Thoracic aorta (tissue), 2 donors: ENCODE data around the gene SIRPD. TPM values are rescaled to one million over a fixed set of nuclear protein-coding genes. Genes with fewer than 3 reads are reported as not detected.
"Not testable (repeated sequence)": the region's sequence is repeated elsewhere in the genome, so short reads cannot be mapped to it uniquely, and the experiment has no call there.

ENCODE experiments used
- ATAC-seq: fragments of 150-250 bp; one replicate; pipeline ENCODE4 v1.8.0; 2017; ENCODE audit warnings: low read depth; ENCODE audit not compliant: insufficient number of reproducible peaks, low FRiP score
- DNase-seq: peaks from one replicate; pipeline ENCODE4 v3.0.0-alpha.2; 2020; ENCODE audit warnings: low spot score
- H3K27ac ChIP-seq, 2 donors: fragments of 200-600 bp; sonication (generic); 1 replicate in 1 of 2; 2 replicates in 1 of 2; pipeline ENCODE4 v1.5.1; 2016; ENCODE audit warnings: mild to moderate bottlenecking in 2 of 2, moderate library complexity in 2 of 2
- H3K27me3 ChIP-seq: fragments of 200-600 bp; sonication (generic); replicated peaks from 2 replicates; pipeline ENCODE4 v1.6.0; 2016; ENCODE audit warnings: mild to moderate bottlenecking; ENCODE audit not compliant: insufficient read depth
- H3K36me3 ChIP-seq: fragments of 200-600 bp; sonication (generic); one replicate; pipeline ENCODE4 v1.5.1; 2016
- H3K4me1 ChIP-seq, 2 donors: fragments of 200-600 bp; sonication (generic); 1 replicate in 1 of 2; 2 replicates in 1 of 2; pipeline versions ENCODE4 v1.5.1 to v1.6.0; 2016; ENCODE audit warnings: low read depth in 2 of 2, mild to moderate bottlenecking in 1 of 2; ENCODE audit not compliant: control insufficient read depth in 1 of 2
- H3K4me3 ChIP-seq: fragments of 200-600 bp; sonication (generic); 2 replicates; pipeline ENCODE4 v1.5.1; 2016; ENCODE audit warnings: mild to moderate bottlenecking
- H3K9me3 ChIP-seq: fragments of 200-600 bp; sonication (generic); 2 replicates; pipeline ENCODE4 v1.5.1; 2016
- total RNA-seq, 2 donors: library from RNA; depleted of rRNA; stranded (reverse); fragments of >200 nt; gene quantifications; one replicate each; pipeline versions ENCODE4 v1.1.0 to v1.2.3, GENCODE V29; 2016
- TF ChIP-seq, protein P1 (sequence below): fragments of 200-600 bp; sonication (generic); IDR thresholded peaks from one replicate; pipeline ENCODE4 v1.5.1; 2019; ENCODE audit warnings: antibody characterized with exemption

SIRPD gene
- total RNA-seq, 2 donors from 2014 or later: not detected

- Histone ChIP-seq H3K36me3 (no peaks in the 10 kb centered on the region), H3K27ac (no peak overlapping the region), H3K4me3 (no peak overlapping the region), H3K9me3 (no peaks in the 10 kb centered on the region), H3K27me3 (no peaks in the 10 kb centered on the region), H3K4me1 (no peaks in the 10 kb centered on the region)
- no peak for ATAC-seq
- TF ChIP-seq, protein P1, sequence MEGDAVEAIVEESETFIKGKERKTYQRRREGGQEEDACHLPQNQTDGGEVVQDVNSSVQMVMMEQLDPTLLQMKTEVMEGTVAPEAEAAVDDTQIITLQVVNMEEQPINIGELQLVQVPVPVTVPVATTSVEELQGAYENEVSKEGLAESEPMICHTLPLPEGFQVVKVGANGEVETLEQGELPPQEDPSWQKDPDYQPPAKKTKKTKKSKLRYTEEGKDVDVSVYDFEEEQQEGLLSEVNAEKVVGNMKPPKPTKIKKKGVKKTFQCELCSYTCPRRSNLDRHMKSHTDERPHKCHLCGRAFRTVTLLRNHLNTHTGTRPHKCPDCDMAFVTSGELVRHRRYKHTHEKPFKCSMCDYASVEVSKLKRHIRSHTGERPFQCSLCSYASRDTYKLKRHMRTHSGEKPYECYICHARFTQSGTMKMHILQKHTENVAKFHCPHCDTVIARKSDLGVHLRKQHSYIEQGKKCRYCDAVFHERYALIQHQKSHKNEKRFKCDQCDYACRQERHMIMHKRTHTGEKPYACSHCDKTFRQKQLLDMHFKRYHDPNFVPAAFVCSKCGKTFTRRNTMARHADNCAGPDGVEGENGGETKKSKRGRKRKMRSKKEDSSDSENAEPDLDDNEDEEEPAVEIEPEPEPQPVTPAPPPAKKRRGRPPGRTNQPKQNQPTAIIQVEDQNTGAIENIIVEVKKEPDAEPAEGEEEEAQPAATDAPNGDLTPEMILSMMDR: no peak
- no peak for DNase-seq
Observed at GRCh38 chr20:1499528-1500420, 57.7 kb downstream of the SIRPD start.

DNA sequence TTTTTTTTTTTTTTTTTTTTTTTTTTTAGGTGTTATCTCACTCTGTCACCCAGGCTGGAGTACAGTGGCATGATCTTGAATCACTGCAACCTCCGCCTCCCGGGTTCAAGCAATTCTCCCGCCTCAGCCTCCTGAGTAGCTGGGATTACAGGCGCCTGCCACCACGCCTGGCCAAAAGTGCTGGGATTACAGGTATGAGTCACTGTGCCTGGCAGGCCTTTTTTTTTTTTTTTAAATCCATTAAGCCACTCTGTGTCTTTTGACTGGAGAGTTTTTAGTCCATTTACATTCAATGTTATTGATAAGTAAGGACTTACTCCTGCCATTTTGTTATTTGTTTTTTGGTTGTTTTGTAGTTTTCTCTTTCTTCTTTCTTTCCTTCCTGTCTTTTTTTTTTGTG lies 60.1 kb downstream of the SIRPD start:
- DNase-seq, H3K27ac ChIP-seq, H3K27me3 ChIP-seq, H3K9me3 ChIP-seq, H3K36me3 ChIP-seq, H3K4me1 ChIP-seq, ATAC-seq, H3K4me3 ChIP-seq: not testable (repeated sequence)

GRCh38 chr20:1496930-1497329 lies 60.6 kb downstream of the SIRPD start:
- Histone ChIP-seq H3K9me3 (no peaks in the 10 kb centered on the region), H3K4me1 (no peaks in the 10 kb centered on the region), H3K27ac (no peak overlapping the region), H3K36me3 (no peaks in the 10 kb centered on the region), H3K4me3 (no peak overlapping the region), H3K27me3 (no peaks in the 10 kb centered on the region)
- ATAC-seq (no peak), DNase-seq (no peak)
- TF ChIP-seq, protein P1: no peak

- TF ChIP-seq, protein P1: no peak
- Histone ChIP-seq H3K4me1 (no peaks in the 10 kb centered on the region), H3K9me3 (no peaks in the 10 kb centered on the region), H3K36me3 (no peaks in the 10 kb centered on the region), H3K27me3 (no peaks in the 10 kb centered on the region), H3K27ac (no peak overlapping the region), H3K4me3 (no peak overlapping the region)
- ATAC-seq: no peak
- DNase-seq: no peak
Observed at GRCh38 chr20:1494436-1494835, 63.1 kb downstream of the SIRPD start.

GRCh38 chr20:1493536-1493935 lies 64.0 kb downstream of the SIRPD start:
- no peak for ATAC-seq
- TF ChIP-seq, protein P1: no peak
- Histone ChIP-seq H3K9me3 (no peaks in the 10 kb centered on the region), H3K4me3 (no peak overlapping the region), H3K27me3 (no peaks in the 10 kb centered on the region), H3K4me1 (no peaks in the 10 kb centered on the region), H3K36me3 (no peaks in the 10 kb centered on the region), H3K27ac (no peak overlapping the region)
- no peak for DNase-seq
